ENCODE data around the gene STARD5.
"Not testable (repeated sequence)": the region's sequence is repeated elsewhere in the genome, so short reads cannot be mapped to it uniquely, and the experiment has no call there.

STARD5 gene

GRCh38 chr15:81337713-81338157, 13.8 kb upstream of the STARD5 start:
- no peak for DNase-seq

- DNase-seq: no peak
Measured at GRCh38 chr15:81337241-81337640, 13.3 kb upstream of the STARD5 start.

- DNase-seq: no peak
Measured at GRCh38 chr15:81336568-81336967, 12.6 kb upstream of the STARD5 start.

GRCh38 chr15:81335631-81336030, 11.7 kb upstream of the STARD5 start:
- no peak for DNase-seq

- no peak for DNase-seq
Measured at GRCh38 chr15:81334768-81335435, 11.0 kb upstream of the STARD5 start.

GRCh38 chr15:81333363-81333762, 9.4 kb upstream of the STARD5 start:
- no peak for DNase-seq

GRCh38 chr15:81332326-81332725, 8.4 kb upstream of the STARD5 start:
- no peak for DNase-seq

- DNase-seq: no peak
Measured at GRCh38 chr15:81331600-81331999, 7.7 kb upstream of the STARD5 start.

GRCh38 chr15:81331141-81331540, 7.2 kb upstream of the STARD5 start:
- DNase-seq: not testable (repeated sequence)

GRCh38 chr15:81330366-81331090, 6.6 kb upstream of the STARD5 start:
- DNase-seq: no peak

- DNase-seq: no peak
Measured at GRCh38 chr15:81329446-81329845, 5.5 kb upstream of the STARD5 start.

- no peak for DNase-seq
Measured at GRCh38 chr15:81327516-81327915, 3.6 kb upstream of the STARD5 start.

- no peak for DNase-seq
Measured at GRCh38 chr15:81326466-81327212, 2.7 kb upstream of the STARD5 start.

- no peak for DNase-seq
Measured at GRCh38 chr15:81323559-81323943, 390 bp downstream of the STARD5 start.

GRCh38 chr15:81322676-81323253, 1.2 kb downstream of the STARD5 start:
- DNase-seq: no peak

- no peak for DNase-seq
Measured at GRCh38 chr15:81321667-81322066, 2.3 kb downstream of the STARD5 start.

- DNase-seq: no peak
Measured at GRCh38 chr15:81317642-81318017, 6.3 kb downstream of the STARD5 start.

- no peak for DNase-seq
Measured at GRCh38 chr15:81316267-81316666, 7.7 kb downstream of the STARD5 start.

- no peak for DNase-seq
Measured at GRCh38 chr15:81315452-81316175, 8.3 kb downstream of the STARD5 start.

- DNase-seq: no peak
Measured at GRCh38 chr15:81314378-81314777, 9.6 kb downstream of the STARD5 start.

GRCh38 chr15:81313686-81314085, 10.3 kb downstream of the STARD5 start:
- DNase-seq: no peak

- DNase-seq: no peak
Measured at GRCh38 chr15:81312790-81313543, 11.0 kb downstream of the STARD5 start.
